ENCODE measurements around the gene SORBS2. TPM values are rescaled to one million over a fixed set of nuclear protein-coding genes. Genes with fewer than 3 reads are reported as not detected.

The SORBS2 gene
- total RNA-seq, 1 experiment from 2014 or later = 9.7 TPM

DNA sequence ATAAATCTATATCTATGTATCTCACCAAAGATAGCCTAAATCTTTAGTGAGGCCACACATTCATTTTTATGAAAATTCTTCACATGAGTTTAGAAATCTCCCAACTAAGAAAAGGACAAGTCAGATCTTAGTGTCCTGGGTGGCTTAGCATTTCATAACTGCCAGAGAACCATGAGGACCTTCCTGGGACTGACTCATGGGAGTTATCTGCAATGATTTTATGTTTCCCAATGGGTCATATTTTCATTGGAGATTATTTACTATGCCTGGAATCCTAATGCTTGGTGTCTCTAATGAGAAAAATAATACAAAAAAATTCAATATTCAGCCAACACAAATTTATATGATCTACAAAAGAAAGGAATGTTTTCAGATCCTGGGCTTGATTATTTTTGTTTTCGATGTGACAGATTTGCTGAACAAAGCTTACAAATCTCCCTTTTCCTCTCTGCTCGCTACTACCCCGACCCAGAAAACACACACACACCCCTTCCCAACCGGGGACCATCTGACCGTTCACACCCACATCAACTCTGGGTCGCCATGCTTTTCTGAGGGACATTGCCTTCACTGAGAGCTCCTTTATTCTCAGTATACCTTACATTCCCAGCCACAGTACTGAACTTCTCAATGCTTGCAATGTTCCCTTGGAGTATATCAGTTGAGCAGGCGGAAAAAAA, 40.1 kb downstream of the SORBS2 start:
- no peak overlapping the region for H4K91ac ChIP-seq (ENCODE audit: insufficient read length, low read depth, low read length)
- no peak overlapping the region for H2BK12ac ChIP-seq (ENCODE audit: insufficient read length, low read depth, low read length)
- no peak overlapping the region for H2BK5ac ChIP-seq (ENCODE audit: insufficient read length, low read length)
- no peaks in the 10 kb centered on the region for H3K27me3 ChIP-seq (ENCODE audit: insufficient read depth, low read length)
- H3K23me2 ChIP-seq (ENCODE audit: insufficient read length, low read depth, low read length, poor library complexity, severe bottlenecking) = no peaks in the 10 kb centered on the region
- H3K9ac ChIP-seq (ENCODE audit: extremely low read depth, insufficient read length, low read length) = no peak overlapping the region
- no peak overlapping the region for H3K23ac ChIP-seq (ENCODE audit: insufficient read length, low read depth, low read length)
- H4K20me1 ChIP-seq (ENCODE audit: control insufficient read depth, insufficient read depth, insufficient read length) = no peaks in the 10 kb centered on the region
- Mint-ChIP-seq H3K36me3 (ENCODE audit: insufficient read depth in 1 of 3, low read depth in 3 of 3) (peaks cover 0 to 32% (median 24%) of the 10 kb centered on the region in 3 experiments; a peak in 4 of 7 replicates), H3K4me1 (peaks cover 42 to 45% of the 10 kb centered on the region in 2 experiments), H3K27me3 (ENCODE audit: low read depth) (no peaks in the 10 kb centered on the region), H3K4me3 (no peak overlapping the region; a peak in 1 of 5 replicates), H3K27ac (peak overlapping the region in 2 of 3 experiments; percentile 11 to 23; a peak in 3 of 7 replicates), H3K9me3 (peaks cover 0 to 13% of the 10 kb centered on the region in 2 experiments; a peak in 2 of 5 replicates)
- no peak overlapping the region for H3T11ph ChIP-seq (ENCODE audit: low read length)
- H3K4me1 ChIP-seq (ENCODE audit: insufficient read depth, low read length) = peaks cover 6% of the 10 kb centered on the region
- peaks cover 6% of the 10 kb centered on the region; the same call in 1 of the 2 replicates for H3K79me2 ChIP-seq (ENCODE audit: insufficient read depth, low read length)
- no peak overlapping the region for H3K4me2 ChIP-seq (ENCODE audit: insufficient read depth, insufficient read length, low read length)
- H2BK120ac ChIP-seq (ENCODE audit: low read depth, low read length, poor library complexity, severe bottlenecking) = no peak overlapping the region
- no peak overlapping the region for H4K5ac ChIP-seq (ENCODE audit: insufficient read length, low read depth, low read length)
- H2BK20ac ChIP-seq (ENCODE audit: low read depth, low read length, poor library complexity, severe bottlenecking) = no peak overlapping the region
- no peak overlapping the region for H3K27ac ChIP-seq (ENCODE audit: insufficient read length, low read depth, low read length)
- H3K9me3 ChIP-seq (ENCODE audit: control insufficient read depth, low read depth, low read length) = no peaks in the 10 kb centered on the region
- H3K18ac ChIP-seq (ENCODE audit: insufficient read length, low read depth, low read length) = no peak overlapping the region
- TF ChIP-seq, protein P1, sequence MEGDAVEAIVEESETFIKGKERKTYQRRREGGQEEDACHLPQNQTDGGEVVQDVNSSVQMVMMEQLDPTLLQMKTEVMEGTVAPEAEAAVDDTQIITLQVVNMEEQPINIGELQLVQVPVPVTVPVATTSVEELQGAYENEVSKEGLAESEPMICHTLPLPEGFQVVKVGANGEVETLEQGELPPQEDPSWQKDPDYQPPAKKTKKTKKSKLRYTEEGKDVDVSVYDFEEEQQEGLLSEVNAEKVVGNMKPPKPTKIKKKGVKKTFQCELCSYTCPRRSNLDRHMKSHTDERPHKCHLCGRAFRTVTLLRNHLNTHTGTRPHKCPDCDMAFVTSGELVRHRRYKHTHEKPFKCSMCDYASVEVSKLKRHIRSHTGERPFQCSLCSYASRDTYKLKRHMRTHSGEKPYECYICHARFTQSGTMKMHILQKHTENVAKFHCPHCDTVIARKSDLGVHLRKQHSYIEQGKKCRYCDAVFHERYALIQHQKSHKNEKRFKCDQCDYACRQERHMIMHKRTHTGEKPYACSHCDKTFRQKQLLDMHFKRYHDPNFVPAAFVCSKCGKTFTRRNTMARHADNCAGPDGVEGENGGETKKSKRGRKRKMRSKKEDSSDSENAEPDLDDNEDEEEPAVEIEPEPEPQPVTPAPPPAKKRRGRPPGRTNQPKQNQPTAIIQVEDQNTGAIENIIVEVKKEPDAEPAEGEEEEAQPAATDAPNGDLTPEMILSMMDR (conservative IDR thresholded peaks at IDR 0.05) = no peak
- DNase-seq = no peak
- H3K79me1 ChIP-seq (ENCODE audit: insufficient read depth, low read depth, low read length, poor library complexity, severe bottlenecking) = peaks cover 3% of the 10 kb centered on the region
- H4K8ac ChIP-seq (replicated peaks; ENCODE audit: insufficient read length, low read depth, low read length) = no peak overlapping the region
- H3K14ac ChIP-seq (ENCODE audit: insufficient read depth, low read length) = no peak overlapping the region
- H2BK15ac ChIP-seq (ENCODE audit: low read depth, low read length) = no peak overlapping the region
- no peak overlapping the region for H3K56ac ChIP-seq (ENCODE audit: insufficient read length, low read depth, low read length)
- H3K4ac ChIP-seq (ENCODE audit: low read depth, low read length) = no peak overlapping the region
- H2AFZ ChIP-seq (ENCODE audit: low read length) = no peak overlapping the region
- H2AK5ac ChIP-seq (ENCODE audit: insufficient read length, low read length) = no peak overlapping the region
- WGBS (ENCODE audit: extremely low coverage, insufficient read length, low lambda C conversion rate) = no CpG with 5 or more reads among the region's 7 CpGs
